Gastroesophageal sphincter (tissue), 4 donors: ENCODE measurements around the gene GRAMD4. TPM values are rescaled to one million over a fixed set of nuclear protein-coding genes. Genes with fewer than 3 reads are reported as not detected.
A peak's percentile ranks its signal among the peaks of the same experiment; 100 is the strongest.
"Not testable (repeated sequence)": the region's sequence is repeated elsewhere in the genome, so short reads cannot be mapped to it uniquely, and the experiment has no call there.

Source experiments
- ATAC-seq: fragments of 150-250 bp; one replicate; pipeline ENCODE4 v1.9.1; 2016; ENCODE audit warnings: mild to moderate bottlenecking, moderate library complexity
- H3K27ac ChIP-seq, 4 donors: fragments of 200-600 bp; sonication (generic) in 3 of 4; 1 replicate in 3 of 4; 2 replicates in 1 of 4; pipeline ENCODE4 v1.5.1; 2016 to 2019
- H3K27me3 ChIP-seq: fragments of 200-600 bp; sonication (generic); one replicate; pipeline ENCODE4 v1.5.1; 2019
- H3K36me3 ChIP-seq, 2 donors: fragments of 200-600 bp; sonication (generic); one replicate each; pipeline ENCODE4 v1.5.1; 2019; ENCODE audit warnings: control low read depth in 1 of 2
- H3K4me1 ChIP-seq, 3 donors: fragments of 200-600 bp; sonication (generic); 1 replicate in 2 of 3; 2 replicates in 1 of 3; pipeline ENCODE4 v1.5.1; 2016 to 2019; ENCODE audit warnings: control low read depth in 2 of 3
- H3K4me3 ChIP-seq, 2 donors: fragments of 200-600 bp; sonication (generic); one replicate each; pipeline ENCODE4 v1.5.1; 2019; ENCODE audit warnings: mild to moderate bottlenecking in 1 of 2, moderate library complexity in 1 of 2
- H3K9me3 ChIP-seq, 3 donors: fragments of 200-600 bp; sonication (generic); one replicate each; pipeline ENCODE4 v1.5.1; 2017 to 2019; ENCODE audit warnings: control low read depth in 2 of 3
- CTCF ChIP-seq, 4 experiments: fragments of 200-600 bp in 2 of 4; fragments of 450-650 bp in 2 of 4; sonication (generic) in 1 of 4; IDR thresholded peaks; one replicate each; pipeline ENCODE4 v1.5.1; 2017 to 2019; ENCODE audit warnings: antibody characterized with exemption in 4 of 4, mild to moderate bottlenecking in 2 of 4, moderate library complexity in 2 of 4
- EP300 ChIP-seq: sonication (generic); formaldehyde crosslinking; IDR thresholded peaks from one replicate; pipeline ENCODE4 v1.6.1; 2017; ENCODE audit warnings: antibody characterized with exemption, mild to moderate bottlenecking
- POLR2A ChIP-seq, 2 donors: fragments of 450-650 bp; IDR thresholded peaks; one replicate each; pipeline ENCODE4 v1.6.1; 2017; ENCODE audit warnings: antibody characterized with exemption in 2 of 2, mild to moderate bottlenecking in 2 of 2, moderate library complexity in 1 of 2
- POLR2AphosphoS5 ChIP-seq: sonication (generic); formaldehyde crosslinking; IDR thresholded peaks from one replicate; pipeline ENCODE4 v1.6.1; 2017; ENCODE audit warnings: antibody characterized with exemption
- WGBS, 2 donors: methylation state at CpG; one replicate each; pipeline ENCODE4 v1.1.5; 2018; ENCODE audit warnings: low coverage in 1 of 2; 5-methylcytosine and 5-hydroxymethylcytosine counted together
- total RNA-seq, 4 donors: library from RNA; depleted of rRNA; stranded (reverse); fragments of >200 nt; gene quantifications; one replicate each; pipeline ENCODE4 v1.1.0, GENCODE V29; 2016

GRAMD4 gene
- total RNA-seq, 4 donors from 2014 or later = 10.8 to 53.3 (median 33.2) TPM

DNA sequence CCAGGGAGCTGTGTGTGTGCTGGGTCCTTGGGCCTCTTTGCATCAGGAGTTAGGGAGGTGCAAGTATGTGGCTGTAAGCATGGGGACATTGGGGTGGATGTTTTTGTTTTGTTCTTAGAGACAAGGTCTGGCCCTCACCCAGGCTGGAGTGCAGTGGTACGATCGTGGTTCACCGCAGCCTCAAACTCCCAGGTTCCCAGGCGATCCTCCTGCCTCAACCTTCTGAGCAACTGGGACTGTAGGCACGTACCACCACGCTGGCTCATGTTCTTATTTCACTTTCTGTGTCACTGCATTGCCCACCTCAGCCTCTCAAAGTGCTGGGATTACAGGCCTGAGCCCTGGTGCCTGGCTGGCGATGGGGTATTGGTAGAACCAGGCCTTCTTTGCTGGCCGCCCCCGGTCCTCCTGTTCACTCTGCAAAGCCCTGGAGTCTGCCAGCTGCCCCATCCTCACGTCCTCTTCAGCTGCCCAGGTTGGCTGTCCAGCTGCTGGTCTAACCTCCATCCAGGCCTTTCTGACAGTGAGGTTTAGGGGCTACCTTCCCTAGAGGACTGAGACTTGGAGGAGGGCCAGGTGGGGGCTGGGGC, 851 bp upstream of the GRAMD4 start:
- Histone ChIP-seq H3K27me3 (no peaks in the 10 kb centered on the region), H3K4me1 (peaks cover 0 to 57% (median 25%) of the 10 kb centered on the region in 3 donors), H3K9me3 (no peaks in the 10 kb centered on the region), H3K36me3 (no peaks in the 10 kb centered on the region), H3K27ac (peak overlapping the region in 3 of 4 donors; percentile 55 to 64 (median 62)), H3K4me3 (no peak overlapping the region)
- no peak for TF ChIP-seq POLR2AphosphoS5
- TF ChIP-seq POLR2A (IDR thresholded peaks at IDR 0.05) = no peak
- no peak for TF ChIP-seq EP300
- no peak for TF ChIP-seq CTCF (IDR thresholded peaks at IDR 0.05)
- 80% methylated on average over 3 of the region's 10 CpGs; no CpG with 5 or more reads in 1 of the 2 donors for WGBS, 2 donors
- no peak for ATAC-seq

- Histone ChIP-seq H3K4me1 (peaks cover 0 to 52% (median 25%) of the 10 kb centered on the region in 3 donors), H3K4me3 (no peak overlapping the region)
- no peak for ATAC-seq
Measured at GRCh38 chr22:46620588-46621242, 529 bp downstream of the GRAMD4 start.

DNA sequence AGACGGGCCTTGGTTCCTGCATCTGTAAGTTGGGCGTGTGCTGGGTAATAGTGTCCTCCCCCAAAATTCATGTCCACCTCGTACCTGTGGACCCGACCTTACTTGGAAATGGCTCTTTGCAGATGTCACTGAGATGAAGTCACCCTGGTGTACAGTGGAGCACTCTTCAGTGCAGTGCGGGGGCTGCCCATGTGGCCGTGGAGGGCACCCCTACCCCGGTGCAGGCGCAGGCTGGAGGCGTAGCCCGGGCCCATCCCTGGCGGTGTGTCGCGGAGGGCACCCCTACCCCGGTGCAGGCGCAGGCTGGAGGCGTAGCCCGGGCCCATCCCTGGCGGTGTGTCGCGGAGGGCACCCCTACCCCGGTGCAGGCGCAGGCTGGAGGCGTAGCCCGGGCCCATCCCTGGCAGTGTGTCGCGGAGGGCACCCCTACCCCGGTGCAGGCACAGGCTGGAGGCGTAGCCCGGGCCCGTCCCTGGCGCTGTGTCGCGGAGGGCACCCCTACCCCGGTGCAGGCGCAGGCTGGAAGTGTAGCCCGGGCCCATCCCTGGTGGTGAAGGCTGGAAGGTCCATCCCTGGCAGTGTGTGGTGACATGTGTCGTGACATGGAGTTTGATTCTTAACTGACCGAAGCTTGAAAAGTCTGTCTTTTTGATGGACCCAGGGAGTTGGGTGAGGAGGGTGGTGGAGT, 1.2 kb downstream of the GRAMD4 start:
- H3K36me3 ChIP-seq, ATAC-seq, H3K4me3 ChIP-seq, H3K9me3 ChIP-seq, H3K27me3 ChIP-seq: not testable (repeated sequence)
- Histone ChIP-seq H3K4me1 (peaks cover 0 to 52% (median 25%) of the 10 kb centered on the region in 3 donors), H3K27ac (peak overlapping the region in 2 of 4 donors; percentile 3 to 62)
- WGBS, 2 donors = 100% methylated on average over 1 to 4 of the region's 38 CpGs

More at GRCh38 chr22:46620588-46621242, 529 bp downstream of the GRAMD4 start:
- H3K36me3 ChIP-seq = no peaks in the 10 kb centered on the region
- TF ChIP-seq CTCF (IDR thresholded peaks at IDR 0.05) (no peak), POLR2AphosphoS5 (no peak), EP300 (no peak), POLR2A (IDR thresholded peaks at IDR 0.05) (no peak)
- no peaks in the 10 kb centered on the region for H3K27me3 ChIP-seq
- WGBS, 2 donors = 93 to 97% methylated on average over 5 to 15 of the region's 23 CpGs
- peak overlapping the region in 3 of 4 donors; percentile 51 to 62 (median 55) for H3K27ac ChIP-seq
- H3K9me3 ChIP-seq = no peaks in the 10 kb centered on the region

DNA sequence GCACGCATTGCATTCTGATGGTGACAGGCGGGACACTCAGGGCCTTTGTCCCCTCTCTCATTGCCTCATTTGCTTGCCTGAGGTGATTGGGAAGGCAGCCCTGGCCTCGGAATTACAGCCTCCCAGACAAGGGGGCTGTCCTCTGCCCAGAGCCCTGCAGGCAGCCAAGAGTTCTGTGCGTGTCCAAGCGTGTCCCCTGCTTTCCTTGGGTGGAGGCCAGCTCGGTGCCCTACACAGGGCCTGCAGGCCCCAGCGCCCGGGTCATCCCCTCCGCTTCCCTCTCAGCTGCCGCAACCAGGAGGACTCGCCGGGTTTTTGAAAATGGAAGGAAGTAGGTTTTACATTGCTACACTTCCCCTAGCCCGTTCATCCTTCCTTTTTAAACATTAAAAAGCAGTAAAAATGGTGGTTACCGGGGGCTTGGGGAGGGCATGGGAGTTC, 1.9 kb downstream of the GRAMD4 start:
- WGBS, 2 donors = 60% methylated on average over 1 of the region's 14 CpGs; no CpG with 5 or more reads in 1 of the 2 donors
- Histone ChIP-seq H3K4me1 (peaks cover 0 to 52% (median 25%) of the 10 kb centered on the region in 3 donors), H3K4me3 (no peak overlapping the region), H3K36me3 (peaks cover 0 to 5% of the 10 kb centered on the region in 2 donors), H3K27ac (peak overlapping the region in 3 of 4 donors; percentile 3 to 42 (median 16)), H3K27me3 (no peaks in the 10 kb centered on the region), H3K9me3 (no peaks in the 10 kb centered on the region)
- peak; percentile 34 for ATAC-seq
- TF ChIP-seq POLR2AphosphoS5 = no peak
- no peak for TF ChIP-seq CTCF (IDR thresholded peaks at IDR 0.05)
- no peak for TF ChIP-seq POLR2A (IDR thresholded peaks at IDR 0.05)
- no peak for TF ChIP-seq EP300

DNA sequence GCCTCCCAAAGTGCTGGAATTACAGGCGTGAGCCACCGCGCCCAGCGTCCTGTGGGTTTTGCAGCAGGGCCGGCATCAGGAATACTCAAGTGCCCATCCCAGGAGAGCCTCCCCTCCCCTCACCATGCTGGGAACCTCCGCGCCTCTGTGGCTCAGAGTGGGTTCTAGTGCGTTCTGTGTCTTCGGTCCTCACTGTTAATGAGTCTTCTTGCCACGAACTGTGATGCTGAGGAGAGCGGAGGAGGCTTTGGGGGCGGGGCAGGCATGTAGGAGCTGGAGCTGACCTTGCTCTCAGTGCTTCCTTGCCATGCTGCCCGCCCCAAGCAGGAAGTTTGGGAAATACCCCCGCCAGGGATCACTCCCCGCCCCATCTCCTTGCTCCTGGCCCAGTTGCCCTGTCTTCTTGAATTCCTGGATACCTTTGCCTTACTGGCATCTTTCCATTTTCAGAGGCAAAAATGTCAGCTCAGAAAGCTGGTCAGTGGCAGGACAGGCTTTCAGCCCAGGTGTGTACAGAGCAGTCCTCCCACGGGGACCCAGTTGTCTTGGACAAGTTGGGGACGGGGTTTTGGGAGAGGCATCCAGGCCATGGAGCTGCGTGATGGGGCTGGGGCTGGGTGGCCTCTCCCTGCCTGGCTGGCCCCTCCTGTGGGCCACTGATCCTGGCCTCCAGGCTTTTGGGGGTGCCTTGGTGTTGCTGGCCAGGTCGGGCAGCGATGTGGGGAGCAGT, 5.1 kb downstream of the GRAMD4 start:
- H3K36me3 ChIP-seq = peaks cover 0 to 33% of the 10 kb centered on the region in 2 donors
- no peak overlapping the region for H3K4me3 ChIP-seq
- TF ChIP-seq CTCF (IDR thresholded peaks at IDR 0.05) = no peak
- H3K4me1 ChIP-seq = peaks cover 0 to 20% (median 7%) of the 10 kb centered on the region in 3 donors
- ATAC-seq = no peak
- no peaks in the 10 kb centered on the region for H3K27me3 ChIP-seq
- no peaks in the 10 kb centered on the region for H3K9me3 ChIP-seq
- H3K27ac ChIP-seq = no peak overlapping the region
- WGBS, 2 donors = no CpG with 5 or more reads among the region's 20 CpGs
